Neural progenitor cell (in vitro differentiated cells): ENCODE results near the gene DEGS1.

Experiments
- EZH2 ChIP-seq: fragments of 200-600 bp; sonication (generic); IDR thresholded peaks from 2 replicates; pipeline ENCODE4 v1.6.1; 2017; ENCODE audit warnings: antibody characterized with exemption, mild to moderate bottlenecking, moderate library complexity
- TF ChIP-seq, protein P1 (sequence below): fragments of 200-600 bp; sonication (generic); IDR thresholded peaks from 2 replicates; pipeline ENCODE4 v1.5.1; 2017; ENCODE audit warnings: antibody characterized with exemption, mild to moderate bottlenecking

- TF ChIP-seq, protein P1, sequence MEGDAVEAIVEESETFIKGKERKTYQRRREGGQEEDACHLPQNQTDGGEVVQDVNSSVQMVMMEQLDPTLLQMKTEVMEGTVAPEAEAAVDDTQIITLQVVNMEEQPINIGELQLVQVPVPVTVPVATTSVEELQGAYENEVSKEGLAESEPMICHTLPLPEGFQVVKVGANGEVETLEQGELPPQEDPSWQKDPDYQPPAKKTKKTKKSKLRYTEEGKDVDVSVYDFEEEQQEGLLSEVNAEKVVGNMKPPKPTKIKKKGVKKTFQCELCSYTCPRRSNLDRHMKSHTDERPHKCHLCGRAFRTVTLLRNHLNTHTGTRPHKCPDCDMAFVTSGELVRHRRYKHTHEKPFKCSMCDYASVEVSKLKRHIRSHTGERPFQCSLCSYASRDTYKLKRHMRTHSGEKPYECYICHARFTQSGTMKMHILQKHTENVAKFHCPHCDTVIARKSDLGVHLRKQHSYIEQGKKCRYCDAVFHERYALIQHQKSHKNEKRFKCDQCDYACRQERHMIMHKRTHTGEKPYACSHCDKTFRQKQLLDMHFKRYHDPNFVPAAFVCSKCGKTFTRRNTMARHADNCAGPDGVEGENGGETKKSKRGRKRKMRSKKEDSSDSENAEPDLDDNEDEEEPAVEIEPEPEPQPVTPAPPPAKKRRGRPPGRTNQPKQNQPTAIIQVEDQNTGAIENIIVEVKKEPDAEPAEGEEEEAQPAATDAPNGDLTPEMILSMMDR: no peak
- TF ChIP-seq EZH2: no peak
Measured at GRCh38 chr1:224219011-224219611, 36.1 kb downstream of the DEGS1 start.
